HUES6 (cell line): ENCODE data around the gene SCAP.
"Not testable (repeated sequence)": the region's sequence is repeated elsewhere in the genome, so short reads cannot be mapped to it uniquely, and the experiment has no call there.

ENCODE experiments used
- H3K27ac ChIP-seq: 2 replicates; pipeline ENCODE4 v1.7.0; 2013; ENCODE audit warnings: low read depth, mild to moderate bottlenecking, low read length, inconsistent platforms
- H3K27me3 ChIP-seq: 2 replicates; pipeline ENCODE4 v1.6.1; 2013; ENCODE audit warnings: low read length; ENCODE audit not compliant: control insufficient read depth, insufficient read depth
- H3K36me3 ChIP-seq: 2 replicates; pipeline ENCODE4 v1.6.1; 2013; ENCODE audit warnings: low read length; ENCODE audit not compliant: control insufficient read depth, insufficient read depth
- H3K4me1 ChIP-seq: 2 replicates; pipeline ENCODE4 v1.6.1; 2013; ENCODE audit warnings: low read length; ENCODE audit not compliant: control insufficient read depth, insufficient read depth
- H3K4me3 ChIP-seq: 2 replicates; pipeline ENCODE4 v1.5.1; 2013; ENCODE audit warnings: low read depth, low read length
- H3K9ac ChIP-seq: one replicate; pipeline ENCODE4 v1.6.1; 2013; ENCODE audit warnings: mild to moderate bottlenecking, low read length
- H3K9me3 ChIP-seq: 2 replicates; pipeline ENCODE4 v1.6.1; 2013; ENCODE audit warnings: low read depth, low read length; ENCODE audit not compliant: control insufficient read depth, insufficient read depth

SCAP gene

GRCh38 chr3:47505267-47505666 is 29.5 kb upstream of the SCAP start:
- not testable (repeated sequence) for H3K9ac ChIP-seq, H3K27me3 ChIP-seq, H3K27ac ChIP-seq, H3K4me1 ChIP-seq, H3K9me3 ChIP-seq, H3K4me3 ChIP-seq
- H3K36me3 ChIP-seq, result peaks cover 65% of the 10 kb centered on the region

DNA sequence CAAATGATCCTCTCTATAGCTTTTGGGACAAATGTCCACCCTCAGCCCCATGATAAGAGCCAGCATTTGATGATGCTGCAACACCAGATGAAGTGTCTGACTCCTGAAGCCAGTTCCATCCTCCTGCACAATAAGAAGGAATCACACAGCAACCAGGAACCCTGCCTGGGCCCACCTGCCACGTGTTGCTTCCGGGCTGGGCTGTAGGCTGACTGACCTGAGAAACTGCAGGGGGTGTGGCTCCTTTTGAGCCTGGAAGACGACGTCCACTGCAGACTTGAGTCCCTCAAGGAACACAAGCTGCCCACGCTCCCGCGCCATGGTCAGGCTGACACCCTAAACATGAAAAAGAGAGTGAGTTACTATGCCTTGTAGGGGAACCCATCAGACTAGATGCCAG is 28.4 kb upstream of the SCAP start:
- Histone ChIP-seq H3K4me3 (no peak overlapping the region), H3K27me3 (no peaks in the 10 kb centered on the region), H3K27ac (no peak overlapping the region), H3K4me1 (no peaks in the 10 kb centered on the region), H3K36me3 (peaks cover 62% of the 10 kb centered on the region), H3K9ac (no peak overlapping the region), H3K9me3 (no peaks in the 10 kb centered on the region)

- Histone ChIP-seq H3K9me3 (no peaks in the 10 kb centered on the region), H3K27ac (no peak overlapping the region), H3K4me3 (no peak overlapping the region), H3K9ac (no peak overlapping the region), H3K36me3 (peaks cover 66% of the 10 kb centered on the region), H3K27me3 (no peaks in the 10 kb centered on the region), H3K4me1 (no peaks in the 10 kb centered on the region)
These were observed 27.3 kb upstream of the SCAP start for GRCh38 chr3:47503033-47503432.

GRCh38 chr3:47496892-47497291 is 21.2 kb upstream of the SCAP start:
- Histone ChIP-seq H3K9me3 (no peaks in the 10 kb centered on the region), H3K4me1 (no peaks in the 10 kb centered on the region), H3K36me3 (peaks cover 65% of the 10 kb centered on the region), H3K9ac (no peak overlapping the region), H3K27me3 (no peaks in the 10 kb centered on the region), H3K4me3 (no peak overlapping the region), H3K27ac (no peak overlapping the region)

DNA sequence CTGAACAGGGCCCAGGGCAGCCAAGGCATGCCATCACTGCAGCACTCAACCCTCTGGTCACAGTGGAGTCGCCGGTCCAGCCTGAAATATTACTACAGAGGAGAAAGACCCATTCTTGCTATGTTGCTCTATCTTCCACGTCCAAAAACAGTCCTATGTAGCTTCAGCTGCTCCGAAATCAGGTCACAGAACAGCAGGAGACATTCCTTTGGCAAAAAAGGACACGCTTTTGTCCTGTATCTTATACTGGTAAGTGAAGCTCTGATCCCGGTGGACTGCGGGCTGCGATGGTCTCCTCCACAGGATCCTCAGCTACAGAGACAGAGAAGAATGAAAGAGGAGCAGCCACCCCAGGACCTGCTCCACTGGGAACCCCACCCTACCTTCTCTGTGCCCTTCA is 20.1 kb upstream of the SCAP start:
- H3K9ac ChIP-seq, result no peak overlapping the region
- H3K36me3 ChIP-seq, result peaks cover 59% of the 10 kb centered on the region
- H3K27me3 ChIP-seq, result no peaks in the 10 kb centered on the region
- no peak overlapping the region for H3K27ac ChIP-seq
- no peaks in the 10 kb centered on the region for H3K9me3 ChIP-seq
- H3K4me1 ChIP-seq, result no peaks in the 10 kb centered on the region
- no peak overlapping the region for H3K4me3 ChIP-seq

GRCh38 chr3:47495111-47495510 is 19.4 kb upstream of the SCAP start:
- Histone ChIP-seq H3K9me3 (no peaks in the 10 kb centered on the region), H3K27ac (no peak overlapping the region), H3K4me1 (no peaks in the 10 kb centered on the region), H3K27me3 (no peaks in the 10 kb centered on the region), H3K36me3 (peaks cover 51% of the 10 kb centered on the region), H3K9ac (no peak overlapping the region), H3K4me3 (no peak overlapping the region)

- Histone ChIP-seq H3K27ac (no peak overlapping the region), H3K36me3 (peaks cover 34% of the 10 kb centered on the region), H3K9me3 (no peaks in the 10 kb centered on the region), H3K4me3 (no peak overlapping the region), H3K27me3 (no peaks in the 10 kb centered on the region), H3K4me1 (no peaks in the 10 kb centered on the region), H3K9ac (no peak overlapping the region)
These were observed 16.0 kb upstream of the SCAP start for GRCh38 chr3:47491777-47492176.

GRCh38 chr3:47491186-47491585 is 15.4 kb upstream of the SCAP start:
- Histone ChIP-seq H3K4me3 (no peak overlapping the region), H3K27ac (no peak overlapping the region), H3K27me3 (no peaks in the 10 kb centered on the region), H3K4me1 (no peaks in the 10 kb centered on the region), H3K9me3 (no peaks in the 10 kb centered on the region), H3K9ac (no peak overlapping the region), H3K36me3 (peaks cover 28% of the 10 kb centered on the region)

- H3K9ac ChIP-seq, result no peak overlapping the region
- no peaks in the 10 kb centered on the region for H3K9me3 ChIP-seq
- H3K36me3 ChIP-seq, result peaks cover 9% of the 10 kb centered on the region
- H3K4me1 ChIP-seq, result peaks cover 3% of the 10 kb centered on the region
- H3K4me3 ChIP-seq, result no peak overlapping the region
- no peak overlapping the region for H3K27ac ChIP-seq
- H3K27me3 ChIP-seq, result no peaks in the 10 kb centered on the region
These were observed 11.5 kb upstream of the SCAP start for GRCh38 chr3:47487265-47487664.

DNA sequence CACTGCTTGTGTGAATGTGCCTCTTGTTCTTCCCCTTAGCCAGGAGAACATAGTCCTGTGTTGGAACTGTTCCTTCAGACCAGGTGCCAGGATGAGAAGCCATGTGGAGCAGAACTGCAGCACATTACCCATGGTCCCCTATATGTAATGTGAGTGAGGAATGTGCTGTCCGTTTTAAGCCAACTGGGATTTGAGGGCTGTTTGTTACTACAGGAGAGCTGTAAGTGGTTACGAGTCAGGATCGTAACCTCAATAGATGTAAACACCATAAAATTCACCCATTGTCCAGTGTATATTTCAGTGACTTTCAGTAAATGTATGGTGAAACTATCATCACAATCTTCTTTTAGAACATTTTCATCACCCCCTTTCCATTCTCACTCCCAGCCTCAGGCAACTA is 10.1 kb upstream of the SCAP start:
- Histone ChIP-seq H3K9ac (no peak overlapping the region), H3K4me3 (no peak overlapping the region)

GRCh38 chr3:47482366-47482765 is 6.6 kb upstream of the SCAP start:
- Histone ChIP-seq H3K4me1 (peaks cover 15% of the 10 kb centered on the region), H3K9ac (peak overlapping the region; percentile 34), H3K27ac (peak overlapping the region; percentile 84), H3K9me3 (no peaks in the 10 kb centered on the region), H3K27me3 (no peaks in the 10 kb centered on the region), H3K36me3 (no peaks in the 10 kb centered on the region), H3K4me3 (peak overlapping the region; percentile 19)

More for the DNA sequence above, 10.1 kb upstream of the SCAP start:
- H3K4me1 ChIP-seq, result peaks cover 11% of the 10 kb centered on the region
- peaks cover 6% of the 10 kb centered on the region for H3K36me3 ChIP-seq
- H3K9me3 ChIP-seq, result no peaks in the 10 kb centered on the region
- no peak overlapping the region for H3K27ac ChIP-seq
- no peaks in the 10 kb centered on the region for H3K27me3 ChIP-seq

- peak overlapping the region; percentile 86 for H3K27ac ChIP-seq
- not testable (repeated sequence) for H3K27me3 ChIP-seq, H3K36me3 ChIP-seq, H3K9me3 ChIP-seq
- peaks cover 15% of the 10 kb centered on the region for H3K4me1 ChIP-seq
- H3K4me3 ChIP-seq, result peak overlapping the region; percentile 47
- peak overlapping the region; percentile 31 for H3K9ac ChIP-seq
These were observed 6.0 kb upstream of the SCAP start for GRCh38 chr3:47481763-47482162.
